GM20000 (cell line): Measurements from ENCODE around the gene VWA5B1.

ENCODE experiments used
- DNase-seq: peaks from one replicate; pipeline ENCODE4 v3.0.0; 2012; ENCODE audit warnings: low spot score
- TF ChIP-seq, protein P1 (sequence below): IDR thresholded peaks from 2 replicates; pipeline ENCODE4 v1.5.1; 2012; ENCODE audit warnings: mild to moderate bottlenecking, control low read depth; ENCODE audit errors: extremely low read depth, missing control alignments

The VWA5B1 gene

DNA sequence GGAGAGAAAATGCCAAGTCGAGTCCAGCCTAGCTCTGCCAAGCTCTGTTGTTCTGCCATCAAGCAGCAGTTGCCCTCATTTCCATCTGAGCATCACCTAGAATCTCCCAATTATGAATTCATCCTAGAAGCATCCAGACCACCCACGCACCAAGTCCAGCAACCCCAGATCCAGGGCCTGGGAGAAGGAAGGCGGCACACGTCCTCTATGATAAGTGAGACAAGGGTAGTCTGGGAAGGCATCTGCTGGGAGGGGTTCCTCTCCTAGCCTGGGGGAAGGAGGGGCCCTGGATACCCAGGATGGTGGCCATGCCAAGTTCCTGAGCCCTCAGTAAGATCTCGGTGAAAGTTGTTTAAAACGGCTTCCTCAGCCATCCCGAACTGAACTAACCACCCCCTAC lies 70.7 kb downstream of the VWA5B1 start:
- TF ChIP-seq, protein P1, sequence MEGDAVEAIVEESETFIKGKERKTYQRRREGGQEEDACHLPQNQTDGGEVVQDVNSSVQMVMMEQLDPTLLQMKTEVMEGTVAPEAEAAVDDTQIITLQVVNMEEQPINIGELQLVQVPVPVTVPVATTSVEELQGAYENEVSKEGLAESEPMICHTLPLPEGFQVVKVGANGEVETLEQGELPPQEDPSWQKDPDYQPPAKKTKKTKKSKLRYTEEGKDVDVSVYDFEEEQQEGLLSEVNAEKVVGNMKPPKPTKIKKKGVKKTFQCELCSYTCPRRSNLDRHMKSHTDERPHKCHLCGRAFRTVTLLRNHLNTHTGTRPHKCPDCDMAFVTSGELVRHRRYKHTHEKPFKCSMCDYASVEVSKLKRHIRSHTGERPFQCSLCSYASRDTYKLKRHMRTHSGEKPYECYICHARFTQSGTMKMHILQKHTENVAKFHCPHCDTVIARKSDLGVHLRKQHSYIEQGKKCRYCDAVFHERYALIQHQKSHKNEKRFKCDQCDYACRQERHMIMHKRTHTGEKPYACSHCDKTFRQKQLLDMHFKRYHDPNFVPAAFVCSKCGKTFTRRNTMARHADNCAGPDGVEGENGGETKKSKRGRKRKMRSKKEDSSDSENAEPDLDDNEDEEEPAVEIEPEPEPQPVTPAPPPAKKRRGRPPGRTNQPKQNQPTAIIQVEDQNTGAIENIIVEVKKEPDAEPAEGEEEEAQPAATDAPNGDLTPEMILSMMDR: no peak

DNA sequence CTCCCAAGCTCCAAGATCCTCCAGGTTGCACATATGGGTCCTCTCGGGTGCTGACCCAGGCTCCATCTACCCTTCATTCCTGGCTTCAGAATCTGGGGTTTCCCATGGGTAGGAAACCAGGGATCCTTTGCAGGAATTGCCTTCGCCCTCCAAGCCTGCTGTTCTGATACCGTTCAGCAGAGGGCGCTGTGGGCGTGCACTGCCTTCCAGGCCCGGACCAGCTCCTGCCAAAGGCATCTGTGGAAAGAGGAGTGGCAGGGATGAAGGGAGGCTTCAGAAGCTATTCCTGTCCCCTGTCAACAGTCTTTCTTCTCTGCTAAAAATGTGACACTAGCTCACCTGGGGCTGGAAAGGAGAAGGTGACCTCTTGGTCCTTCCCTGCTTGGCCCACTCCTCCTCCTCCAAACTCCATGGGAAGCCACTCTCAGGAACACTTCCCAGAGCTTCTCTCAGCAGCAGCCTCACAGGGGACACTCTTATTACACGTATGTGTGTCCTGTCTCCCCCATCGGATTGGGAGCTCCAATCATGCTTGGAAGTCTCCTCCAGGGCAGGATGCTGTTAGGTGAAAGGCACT lies 71.2 kb downstream of the VWA5B1 start:
- no peak for DNase-seq
- TF ChIP-seq, protein P1: peak; percentile 55

More for the DNA sequence above, 70.7 kb downstream of the VWA5B1 start:
- no peak for DNase-seq

DNA sequence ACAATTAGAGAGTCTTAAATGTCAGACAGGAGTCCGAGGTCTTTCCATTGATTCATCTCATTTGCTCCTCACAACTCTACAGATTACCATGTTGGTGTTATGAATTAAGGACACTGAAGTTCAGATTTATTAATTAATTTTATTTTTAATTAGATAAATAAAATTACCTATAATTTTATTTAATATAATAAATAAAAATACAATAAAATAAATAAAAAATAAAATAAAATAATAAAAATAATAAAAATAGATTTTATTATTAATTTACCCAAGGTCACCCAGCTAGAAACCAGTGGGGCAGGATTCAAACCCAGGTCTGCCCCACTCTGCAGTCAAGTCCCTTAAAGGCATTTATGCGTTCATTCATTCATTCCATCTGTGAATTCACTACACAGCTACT lies 72.2 kb downstream of the VWA5B1 start:
- TF ChIP-seq, protein P1: no peak
- DNase-seq: no peak

DNA sequence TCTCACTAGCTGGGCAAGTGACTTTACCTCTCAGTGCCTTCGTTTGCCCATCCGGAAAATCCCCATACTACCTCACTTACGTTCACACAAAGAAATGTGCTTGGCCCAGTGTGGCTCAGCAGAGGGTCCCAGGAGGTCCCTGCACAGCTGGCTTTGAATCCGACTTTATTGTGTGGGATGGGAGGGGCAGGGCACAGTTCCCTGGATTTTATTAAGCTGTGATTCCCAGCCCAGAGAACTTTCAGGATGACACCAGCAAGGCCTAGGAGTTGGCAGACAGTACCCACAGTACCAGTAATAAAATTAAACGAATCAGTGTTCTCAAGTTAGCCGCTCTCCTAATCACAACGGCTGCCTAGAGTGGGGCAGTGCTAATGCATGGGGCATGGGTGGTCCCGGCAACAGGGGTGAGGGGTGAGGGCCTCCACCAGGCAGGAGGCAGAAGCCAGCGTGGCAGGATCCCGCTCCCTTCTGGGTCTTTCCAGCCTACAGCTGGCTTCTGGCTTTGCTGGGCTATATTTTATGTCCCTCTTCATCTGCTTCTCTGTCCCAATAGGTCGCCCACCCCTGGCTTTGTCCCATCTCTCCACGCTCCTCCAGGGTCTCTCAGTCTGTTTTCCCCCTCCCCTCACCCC lies 74.9 kb downstream of the VWA5B1 start:
- TF ChIP-seq, protein P1: no peak
- DNase-seq: no peak

DNA sequence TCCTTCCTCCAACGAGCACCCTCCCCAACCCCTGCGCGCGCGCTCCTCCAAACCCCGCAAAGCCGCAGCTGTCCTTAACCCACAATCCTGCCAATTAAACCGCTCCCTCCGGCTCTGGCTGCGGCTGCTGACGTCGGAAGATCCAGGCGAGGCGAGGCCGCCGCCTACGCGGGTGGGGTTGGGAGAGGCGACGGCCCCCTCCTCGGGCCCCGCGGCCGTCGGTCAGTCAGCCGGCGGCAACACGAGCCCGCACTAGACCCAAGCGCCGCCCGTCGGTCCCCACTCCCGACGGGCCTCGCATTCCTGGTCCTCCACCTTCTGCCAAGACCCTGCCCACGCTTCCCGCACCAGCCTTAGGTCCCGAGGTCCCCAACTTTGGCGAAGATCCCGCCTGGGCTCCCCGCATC lies 75.4 kb downstream of the VWA5B1 start:
- DNase-seq: no peak
- TF ChIP-seq, protein P1: no peak

DNA sequence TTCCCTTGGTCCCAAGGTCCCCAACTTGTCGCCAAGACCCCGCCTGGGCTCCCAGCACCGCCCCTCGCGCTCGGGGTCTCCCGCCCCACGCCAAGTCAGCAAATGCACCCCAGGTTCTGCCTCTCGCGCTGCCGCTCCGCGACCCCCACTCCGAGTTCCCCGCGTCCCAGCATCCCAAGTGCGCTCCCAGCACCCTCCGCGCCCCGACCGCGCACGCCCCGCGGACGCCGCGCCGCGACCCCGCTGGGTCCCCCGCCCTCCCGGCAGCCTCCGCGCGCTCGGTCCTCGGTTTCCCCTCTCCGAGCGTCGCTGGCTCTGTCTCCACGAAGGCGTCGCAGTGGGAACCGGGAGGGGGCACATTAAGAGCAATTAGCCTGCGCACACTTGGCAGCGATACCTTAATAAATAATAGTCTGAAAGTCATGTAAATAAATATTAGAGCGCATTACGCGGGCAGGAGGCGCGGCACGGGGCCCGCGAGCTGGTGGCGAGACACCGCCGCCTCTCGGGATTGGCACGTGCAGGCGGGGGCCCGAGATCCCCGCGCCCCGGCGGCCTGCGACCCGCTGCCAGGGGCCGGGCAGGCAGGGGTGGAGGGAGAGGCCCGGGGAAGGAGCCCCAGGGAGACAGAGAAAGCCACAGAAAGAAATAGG lies 75.9 kb downstream of the VWA5B1 start:
- TF ChIP-seq, protein P1: no peak

DNA sequence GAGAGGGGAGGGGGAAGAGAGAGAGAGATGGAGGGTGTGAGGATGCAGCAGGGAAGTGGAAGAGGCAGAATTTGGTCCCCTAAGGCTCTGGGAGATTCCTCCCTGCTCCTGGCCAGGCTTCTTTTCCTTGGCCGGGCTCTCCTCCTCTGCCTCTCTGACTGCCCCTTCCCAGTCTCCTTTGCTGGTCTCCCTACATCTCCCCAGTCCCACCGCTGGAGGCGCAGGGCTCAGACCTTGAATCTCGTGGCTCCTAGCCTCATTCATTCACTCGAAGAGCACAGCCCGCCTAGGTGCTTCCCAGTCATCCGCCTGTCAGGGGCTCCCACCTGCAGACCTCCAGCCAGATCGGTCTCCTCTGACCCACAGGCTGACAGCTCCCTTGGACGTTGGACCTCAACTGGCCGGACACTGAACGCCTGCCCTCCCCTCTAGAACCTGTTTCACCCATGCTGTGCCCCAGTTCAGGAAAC lies 76.5 kb downstream of the VWA5B1 start:
- DNase-seq: peak; percentile 67
- TF ChIP-seq, protein P1: peak; percentile 8

More for the DNA sequence above, 75.9 kb downstream of the VWA5B1 start:
- DNase-seq: no peak
